ENCODE data around the gene GLYR1. TPM values are rescaled to one million over a fixed set of nuclear protein-coding genes. Genes with fewer than 3 reads are reported as not detected.

Gene GLYR1
- total RNA-seq, 1 donor from 2014 or later, result 53.0 TPM

DNA sequence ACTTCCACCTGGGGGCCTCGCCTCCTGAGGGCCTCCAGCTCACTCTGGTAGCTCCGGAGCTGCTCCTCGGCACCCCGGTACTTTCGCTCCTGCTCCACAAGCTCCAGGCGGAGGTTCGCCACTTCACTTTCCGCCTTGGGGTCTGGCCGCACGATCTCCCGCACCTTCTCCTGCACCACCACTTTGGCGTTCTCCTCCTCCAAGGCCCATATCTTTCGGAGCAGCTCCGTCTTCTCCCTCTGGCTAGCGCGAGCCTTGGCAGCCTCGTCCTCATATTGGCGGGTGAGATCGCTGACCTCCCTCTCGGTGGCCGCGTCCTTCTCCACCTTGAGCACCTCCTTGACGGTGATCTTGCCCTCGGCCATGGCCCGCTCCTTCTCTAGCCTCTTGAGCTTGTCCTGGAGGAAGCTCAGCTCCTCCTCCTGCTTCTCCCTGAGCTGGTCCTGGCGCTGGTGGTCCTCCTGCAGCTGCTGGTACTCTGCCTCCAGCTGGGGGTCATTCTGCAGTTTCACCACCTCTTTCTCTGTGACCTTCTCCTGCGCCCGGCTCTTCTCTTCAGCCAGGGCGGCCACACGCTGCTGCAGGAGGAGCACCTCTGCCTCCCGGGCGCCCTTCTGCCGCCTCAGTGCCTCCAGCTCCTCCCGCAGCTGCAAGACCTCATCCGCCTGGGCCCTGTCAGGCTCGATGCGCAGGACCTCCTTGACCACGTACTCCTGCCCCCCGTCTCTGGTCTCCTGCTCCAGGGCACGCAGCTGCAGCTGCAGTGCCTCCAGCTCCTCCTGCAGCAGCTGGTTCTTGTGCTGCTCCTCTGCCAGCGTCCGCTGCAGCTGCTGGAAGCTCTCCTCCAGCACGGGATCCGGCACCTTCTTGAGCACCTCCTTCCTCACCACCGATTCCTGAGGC, 38.1 kb upstream of the GLYR1 start:
- H3K4me3 ChIP-seq, result no peak overlapping the region
- no peaks in the 10 kb centered on the region for H3K4me1 Mint-ChIP-seq
- H3K79me2 ChIP-seq (ENCODE audit: low read depth), result no peaks in the 10 kb centered on the region
- no peaks in the 10 kb centered on the region for H3F3A ChIP-seq (ENCODE audit: low read depth)
- no peak for DNase-seq (ENCODE audit: low spot score)
- H3K9ac ChIP-seq, result no peak overlapping the region
- peaks cover 40% of the 10 kb centered on the region for H3K36me3 Mint-ChIP-seq
- H4K20me1 ChIP-seq (ENCODE audit: low read depth), result no peaks in the 10 kb centered on the region
- H3K9me3 Mint-ChIP-seq, result no peaks in the 10 kb centered on the region
- H3K27me3 ChIP-seq, result no peaks in the 10 kb centered on the region
- H3K36me3 ChIP-seq, result no peaks in the 10 kb centered on the region
- H3K27ac ChIP-seq, result no peak overlapping the region
- TF ChIP-seq, protein P1, sequence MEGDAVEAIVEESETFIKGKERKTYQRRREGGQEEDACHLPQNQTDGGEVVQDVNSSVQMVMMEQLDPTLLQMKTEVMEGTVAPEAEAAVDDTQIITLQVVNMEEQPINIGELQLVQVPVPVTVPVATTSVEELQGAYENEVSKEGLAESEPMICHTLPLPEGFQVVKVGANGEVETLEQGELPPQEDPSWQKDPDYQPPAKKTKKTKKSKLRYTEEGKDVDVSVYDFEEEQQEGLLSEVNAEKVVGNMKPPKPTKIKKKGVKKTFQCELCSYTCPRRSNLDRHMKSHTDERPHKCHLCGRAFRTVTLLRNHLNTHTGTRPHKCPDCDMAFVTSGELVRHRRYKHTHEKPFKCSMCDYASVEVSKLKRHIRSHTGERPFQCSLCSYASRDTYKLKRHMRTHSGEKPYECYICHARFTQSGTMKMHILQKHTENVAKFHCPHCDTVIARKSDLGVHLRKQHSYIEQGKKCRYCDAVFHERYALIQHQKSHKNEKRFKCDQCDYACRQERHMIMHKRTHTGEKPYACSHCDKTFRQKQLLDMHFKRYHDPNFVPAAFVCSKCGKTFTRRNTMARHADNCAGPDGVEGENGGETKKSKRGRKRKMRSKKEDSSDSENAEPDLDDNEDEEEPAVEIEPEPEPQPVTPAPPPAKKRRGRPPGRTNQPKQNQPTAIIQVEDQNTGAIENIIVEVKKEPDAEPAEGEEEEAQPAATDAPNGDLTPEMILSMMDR (IDR thresholded peaks at IDR 0.05), result no peak
- TF ChIP-seq EZH2 (IDR thresholded peaks at IDR 0.05) (no peak), EZH2phosphoT487 (IDR thresholded peaks at IDR 0.05) (no peak)
- peak overlapping the region; percentile 47 for H3K27ac Mint-ChIP-seq
- H2AFZ ChIP-seq (replicated peaks), result no peak overlapping the region
- H3K4me2 ChIP-seq, result no peak overlapping the region
- no peaks in the 10 kb centered on the region for H3K9me3 ChIP-seq (ENCODE audit: low read depth)
- no peak overlapping the region for H3K4me3 Mint-ChIP-seq
- H3K4me1 ChIP-seq, result no peaks in the 10 kb centered on the region
- H3K27me3 Mint-ChIP-seq (ENCODE audit: insufficient read depth, low read depth), result peaks cover 3% of the 10 kb centered on the region

DNA sequence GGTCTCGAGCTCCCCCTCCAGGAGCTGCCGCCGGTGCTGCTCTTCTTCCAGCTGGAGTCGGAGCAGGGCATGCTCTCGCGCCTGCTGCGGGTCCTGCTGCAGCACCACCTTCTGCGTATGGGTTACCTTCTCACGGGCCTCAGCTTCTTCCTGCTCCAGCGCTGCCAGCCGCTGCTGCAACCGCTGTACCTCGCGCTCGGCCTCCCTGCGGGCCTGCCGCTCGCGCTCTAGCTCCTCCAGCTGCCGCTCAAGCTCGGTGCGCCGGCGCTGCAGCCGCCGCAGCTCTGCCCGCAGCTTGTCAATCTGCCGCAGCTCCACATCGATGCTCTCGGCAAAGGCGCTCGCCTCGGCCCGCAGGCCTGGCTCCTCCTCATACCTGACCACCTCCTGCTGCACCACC, 37.1 kb upstream of the GLYR1 start:
- Mint-ChIP-seq H3K27ac (no peak overlapping the region), H3K36me3 (peaks cover 40% of the 10 kb centered on the region), H3K4me3 (no peak overlapping the region), H3K27me3 (ENCODE audit: insufficient read depth, low read depth) (peaks cover 3% of the 10 kb centered on the region), H3K4me1 (no peaks in the 10 kb centered on the region), H3K9me3 (no peaks in the 10 kb centered on the region)
- Histone ChIP-seq H3K4me1 (no peaks in the 10 kb centered on the region), H3K4me3 (no peak overlapping the region), H3K27me3 (no peaks in the 10 kb centered on the region), H3K36me3 (no peaks in the 10 kb centered on the region), H3K9me3 (ENCODE audit: low read depth) (no peaks in the 10 kb centered on the region), H2AFZ (replicated peaks) (no peak overlapping the region), H4K20me1 (ENCODE audit: low read depth) (no peaks in the 10 kb centered on the region), H3K79me2 (ENCODE audit: low read depth) (no peaks in the 10 kb centered on the region), H3F3A (ENCODE audit: low read depth) (no peaks in the 10 kb centered on the region), H3K4me2 (no peak overlapping the region), H3K9ac (no peak overlapping the region), H3K27ac (no peak overlapping the region)
- DNase-seq (ENCODE audit: low spot score), result no peak
- TF ChIP-seq, protein P1 (IDR thresholded peaks at IDR 0.05), result no peak
- TF ChIP-seq EZH2 (IDR thresholded peaks at IDR 0.05) (no peak), EZH2phosphoT487 (IDR thresholded peaks at IDR 0.05) (no peak)

DNA sequence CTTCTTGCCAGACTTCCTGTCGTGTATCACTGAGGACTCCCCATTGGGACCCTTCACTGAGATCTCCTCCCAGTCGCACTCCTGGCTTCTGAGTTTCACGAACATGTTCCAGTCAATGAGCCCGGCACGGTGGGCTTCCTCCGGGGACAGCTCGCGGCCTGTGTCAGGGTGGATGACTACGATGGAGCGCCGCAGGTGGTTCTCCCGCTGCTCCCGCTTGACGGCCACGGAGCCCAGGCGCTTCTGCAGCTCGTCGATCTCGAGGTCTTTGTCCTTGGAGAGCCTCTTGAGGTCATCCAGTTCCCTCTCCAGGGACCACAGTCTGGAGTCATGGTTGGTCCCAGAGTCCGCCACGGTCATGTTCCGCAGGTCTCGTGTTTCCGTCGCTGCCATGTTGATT, 36.4 kb upstream of the GLYR1 start:
- TF ChIP-seq EZH2 (IDR thresholded peaks at IDR 0.05), result no peak
- TF ChIP-seq, protein P1 (IDR thresholded peaks at IDR 0.05), result no peak
- TF ChIP-seq EZH2phosphoT487 (IDR thresholded peaks at IDR 0.05), result no peak
- Histone ChIP-seq H3K4me1 (no peaks in the 10 kb centered on the region), H3K9me3 (ENCODE audit: low read depth) (no peaks in the 10 kb centered on the region), H3F3A (ENCODE audit: low read depth) (no peaks in the 10 kb centered on the region), H3K36me3 (no peaks in the 10 kb centered on the region), H3K4me3 (no peak overlapping the region), H4K20me1 (ENCODE audit: low read depth) (no peaks in the 10 kb centered on the region), H3K9ac (no peak overlapping the region), H3K4me2 (no peak overlapping the region), H3K27me3 (no peaks in the 10 kb centered on the region), H3K27ac (no peak overlapping the region), H3K79me2 (ENCODE audit: low read depth) (no peaks in the 10 kb centered on the region), H2AFZ (replicated peaks) (no peak overlapping the region)
- DNase-seq (ENCODE audit: low spot score), result no peak
- no peak overlapping the region for H3K4me3 Mint-ChIP-seq
- H3K4me1 Mint-ChIP-seq, result no peaks in the 10 kb centered on the region
- no peak overlapping the region for H3K27ac Mint-ChIP-seq
- peaks cover 3% of the 10 kb centered on the region for H3K27me3 Mint-ChIP-seq (ENCODE audit: insufficient read depth, low read depth)
- no peaks in the 10 kb centered on the region for H3K9me3 Mint-ChIP-seq
- H3K36me3 Mint-ChIP-seq, result peaks cover 42% of the 10 kb centered on the region
